Endothelial cell of umbilical vein (primary cell): Measurements from ENCODE around the gene DLGAP1.

ENCODE experiments used
- CTCF ChIP-seq, 2 donors: IDR thresholded peaks; 1 replicate in 1 of 2; 2 replicates in 1 of 2; pipeline ENCODE4 v1.5.1; 2011; ENCODE audit warnings: low read length in 2 of 2, mild to moderate bottlenecking in 2 of 2, moderate library complexity in 2 of 2, control low read depth in 1 of 2, inconsistent platforms in 1 of 2, low read depth in 1 of 2; ENCODE audit not compliant: insufficient read depth in 1 of 2; ENCODE audit errors: extremely low read depth in 1 of 2
- POLR2A ChIP-seq: IDR thresholded peaks from 2 replicates; pipeline ENCODE4 v1.6.1; 2012; ENCODE audit warnings: low read depth, mild to moderate bottlenecking, control low read depth, low read length
- POLR2AphosphoS5 ChIP-seq: IDR thresholded peaks from 2 replicates; pipeline ENCODE4 v1.6.1; 2012; ENCODE audit warnings: low read depth, mild to moderate bottlenecking, control low read depth, low read length, moderate library complexity; ENCODE audit not compliant: insufficient read depth

- TF ChIP-seq POLR2AphosphoS5: no peak
- TF ChIP-seq CTCF (IDR thresholded peaks at IDR 0.05; ENCODE audit: extremely low read depth in 1 of 2, insufficient read depth in 1 of 2, low read depth in 1 of 2, low read length in 2 of 2): no peak
- no peak for TF ChIP-seq POLR2A
Observed at GRCh38 chr18:3689986-3690763, 764.9 kb downstream of the DLGAP1 start.
